Ishikawa (cell line): ENCODE data around the gene AP5M1.

Experiments
- EP300 ChIP-seq: IDR thresholded peaks from 2 replicates; pipeline ENCODE4 v1.6.1; 2012; ENCODE audit warnings: borderline replicate concordance
- RAD21 ChIP-seq: IDR thresholded peaks from 2 replicates; pipeline ENCODE4 v1.6.1; 2012; ENCODE audit warnings: low read depth
- TF ChIP-seq, protein P1 (sequence below): IDR thresholded peaks from 2 replicates; pipeline ENCODE4 v1.6.1; 2012

DNA sequence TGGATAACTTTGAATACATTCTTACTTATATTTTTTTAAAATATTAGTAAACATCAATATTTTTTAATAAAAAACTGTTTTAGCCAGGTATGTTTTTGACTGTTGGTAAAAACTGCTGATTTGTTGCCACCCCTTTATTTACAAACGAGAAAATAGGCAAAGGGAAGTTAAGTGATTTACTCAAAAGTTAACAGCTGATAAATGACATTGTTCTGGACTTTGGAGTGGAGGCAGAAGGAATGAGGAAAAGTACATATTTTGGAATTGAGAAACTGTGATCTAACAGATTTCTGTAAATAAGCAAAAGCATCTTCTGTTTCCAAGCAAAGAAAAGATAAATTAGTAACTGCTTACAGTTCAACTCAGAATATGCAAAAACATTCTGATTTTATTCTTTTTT lies 4.5 kb downstream of the AP5M1 start:
- TF ChIP-seq RAD21 = no peak
- no peak for TF ChIP-seq EP300
- TF ChIP-seq, protein P1, sequence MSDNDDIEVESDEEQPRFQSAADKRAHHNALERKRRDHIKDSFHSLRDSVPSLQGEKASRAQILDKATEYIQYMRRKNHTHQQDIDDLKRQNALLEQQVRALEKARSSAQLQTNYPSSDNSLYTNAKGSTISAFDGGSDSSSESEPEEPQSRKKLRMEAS = no peak
